Right lobe of liver (tissue), 6 donors: ENCODE results near the gene MAPK12. TPM values are rescaled to one million over a fixed set of nuclear protein-coding genes. Genes with fewer than 3 reads are reported as not detected.

Experiments used
- ATAC-seq, 4 donors: fragments of 200-7000 bp; cut with Tn5 transposase; one replicate each; pipeline ENCODE4 v1.9.1; 2020; ENCODE audit warnings: mild to moderate bottlenecking in 4 of 4, moderate library complexity in 4 of 4
- DNase-seq, 3 donors: peaks; one replicate each; pipeline ENCODE4 v3.0.0-alpha.2; 2020
- H3K27ac ChIP-seq, 3 donors: fragments of 200-600 bp; one replicate each; pipeline ENCODE4 v1.8.0; 2022
- H3K27me3 ChIP-seq, 2 donors: fragments of 200-600 bp; one replicate each; pipeline ENCODE4 v1.8.0; 2022
- H3K36me3 ChIP-seq, 4 donors: fragments of 200-600 bp; sonication (generic) in 1 of 4; one replicate each; pipeline versions ENCODE4 v1.5.1 to v1.8.0; 2017 to 2022; ENCODE audit warnings: control low read depth in 1 of 4
- H3K4me1 ChIP-seq, 4 donors: fragments of 200-600 bp; sonication (generic) in 1 of 4; one replicate each; pipeline versions ENCODE4 v1.5.1 to v1.8.0; 2017 to 2022; ENCODE audit warnings: control low read depth in 1 of 4
- H3K4me3 ChIP-seq, 3 donors: fragments of 200-600 bp; one replicate each; pipeline ENCODE4 v1.8.0; 2022
- H3K9me3 ChIP-seq, 4 donors: fragments of 200-600 bp; sonication (generic) in 1 of 4; one replicate each; pipeline versions ENCODE4 v1.5.1 to v1.8.0; 2017 to 2022; ENCODE audit warnings: control low read depth in 1 of 4
- POLR2A ChIP-seq: fragments of 450-650 bp; IDR thresholded peaks from one replicate; pipeline ENCODE4 v1.6.1; 2017; ENCODE audit warnings: antibody characterized with exemption, mild to moderate bottlenecking
- WGBS: methylation state at CpG from one replicate; pipeline ENCODE4 v1.1.6; 2018; ENCODE audit warnings: low coverage, low lambda C conversion rate; ENCODE audit not compliant: insufficient coverage; ENCODE audit errors: missing lambda C conversion rate; 5-methylcytosine and 5-hydroxymethylcytosine counted together
- intact Hi-C, 2 donors: fragments of 100-400 bp; cut with DNase I; formaldehyde crosslinking; loops; one replicate each; pipeline versions ENCODE4 v1.11.2 to v1.14.1; 2022
- total RNA-seq, 6 experiments: library from RNA; depleted of rRNA in 2 of 6; stranded (reverse); fragments of >200 nt in 2 of 6; fragmentation: NEBNext Ultra II Directional in 3 of 6; extraction: Animal tissue kit (Norgen Biotek cat#: 25700) in 3 of 6; gene quantifications; one replicate each; pipeline versions ENCODE4 v1.1.0 to v1.2.4, GENCODE V29; 2016 to 2023
- TF ChIP-seq, protein P1 (sequence below), 4 donors: fragments of 200-600 bp in 3 of 4; fragments of 450-650 bp in 1 of 4; IDR thresholded peaks; one replicate each; pipeline versions ENCODE4 v1.5.1 to v1.8.0; 2016 to 2022; ENCODE audit warnings: antibody characterized with exemption in 4 of 4, mild to moderate bottlenecking in 2 of 4
- donor health status: DM: no; HTN: yes; CAD: no.
- donor health status: DM: no; HTN: no; CAD: no.
- donor health status: DM: no; HTN: no; CAD: no.
- donor health status: DM: no; HTN: yes; CAD: no.
- donor health status: DM: no; HTN: yes; CAD: no.

Gene MAPK12
- total RNA-seq, 6 experiments from 2014 or later = 2.1 to 7.6 (median 3.6) TPM

DNA sequence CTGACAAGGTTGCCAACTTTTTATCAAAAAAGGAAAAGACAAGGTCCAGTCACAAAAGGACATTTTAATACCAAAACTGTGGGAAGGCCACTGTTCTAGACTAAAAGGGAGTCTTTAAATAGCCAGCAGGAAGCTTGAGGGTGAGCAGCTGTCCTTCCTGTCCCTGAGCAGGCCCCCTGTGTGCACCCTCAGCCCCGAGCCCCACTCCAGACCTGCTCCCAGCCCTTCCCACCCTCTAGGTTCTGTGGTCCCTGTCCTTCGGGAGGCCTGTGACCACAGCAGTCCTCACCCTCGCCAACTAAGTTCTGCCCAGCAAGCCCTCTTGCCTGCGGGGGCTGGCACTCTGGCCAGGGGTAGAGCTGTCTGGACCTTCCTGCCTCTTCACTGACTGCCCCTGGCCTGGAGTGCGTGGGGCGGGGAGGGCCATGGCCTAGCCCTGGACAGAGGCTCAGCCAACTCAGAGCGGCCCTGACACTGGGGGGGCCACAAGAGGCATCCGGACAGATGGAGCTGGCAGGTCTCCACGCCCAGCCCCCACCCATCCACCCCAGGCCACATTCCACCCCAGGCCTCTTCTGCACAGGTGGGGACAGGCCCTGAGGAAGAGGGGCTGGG is 47.6 kb upstream of the MAPK12 start:
- DNase-seq = peak in 1 of 3 donors; percentile 28
- Histone ChIP-seq H3K27me3 (no peaks in the 10 kb centered on the region), H3K4me1 (peaks cover 0 to 20% (median 7%) of the 10 kb centered on the region in 4 donors), H3K9me3 (no peaks in the 10 kb centered on the region), H3K4me3 (no peak overlapping the region), H3K36me3 (no peaks in the 10 kb centered on the region), H3K27ac (peak overlapping the region; percentile 31 to 51 (median 40))
- no CpG with 5 or more reads among the region's 9 CpGs for WGBS
- TF ChIP-seq POLR2A = no peak
- TF ChIP-seq, protein P1, sequence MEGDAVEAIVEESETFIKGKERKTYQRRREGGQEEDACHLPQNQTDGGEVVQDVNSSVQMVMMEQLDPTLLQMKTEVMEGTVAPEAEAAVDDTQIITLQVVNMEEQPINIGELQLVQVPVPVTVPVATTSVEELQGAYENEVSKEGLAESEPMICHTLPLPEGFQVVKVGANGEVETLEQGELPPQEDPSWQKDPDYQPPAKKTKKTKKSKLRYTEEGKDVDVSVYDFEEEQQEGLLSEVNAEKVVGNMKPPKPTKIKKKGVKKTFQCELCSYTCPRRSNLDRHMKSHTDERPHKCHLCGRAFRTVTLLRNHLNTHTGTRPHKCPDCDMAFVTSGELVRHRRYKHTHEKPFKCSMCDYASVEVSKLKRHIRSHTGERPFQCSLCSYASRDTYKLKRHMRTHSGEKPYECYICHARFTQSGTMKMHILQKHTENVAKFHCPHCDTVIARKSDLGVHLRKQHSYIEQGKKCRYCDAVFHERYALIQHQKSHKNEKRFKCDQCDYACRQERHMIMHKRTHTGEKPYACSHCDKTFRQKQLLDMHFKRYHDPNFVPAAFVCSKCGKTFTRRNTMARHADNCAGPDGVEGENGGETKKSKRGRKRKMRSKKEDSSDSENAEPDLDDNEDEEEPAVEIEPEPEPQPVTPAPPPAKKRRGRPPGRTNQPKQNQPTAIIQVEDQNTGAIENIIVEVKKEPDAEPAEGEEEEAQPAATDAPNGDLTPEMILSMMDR (IDR thresholded peaks at IDR 0.05) = no peak
- ATAC-seq = no peak
- intact Hi-C loops = no loop called here

DNA sequence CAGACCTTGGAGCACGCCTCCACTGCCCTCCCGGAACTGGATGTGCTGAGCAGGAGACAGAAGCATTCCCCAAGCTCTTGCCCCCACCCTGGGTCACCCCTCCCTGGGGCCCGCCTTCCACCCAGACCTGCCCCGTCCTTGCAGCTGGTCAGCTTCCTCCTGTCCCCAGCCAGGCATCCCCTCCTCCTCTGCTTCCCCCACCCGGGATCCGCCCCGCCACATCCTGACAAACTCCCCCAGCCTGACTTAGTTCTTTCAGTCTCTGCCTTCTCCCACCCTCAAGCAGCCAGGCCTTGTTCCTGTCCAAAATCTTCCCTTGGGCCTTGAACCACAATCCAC is 47.1 kb upstream of the MAPK12 start:
- TF ChIP-seq POLR2A = peak; percentile 37
- TF ChIP-seq, protein P1 (IDR thresholded peaks at IDR 0.05) = no peak
- intact Hi-C loops = no loop called here
- H3K27ac ChIP-seq = peak overlapping the region; percentile 40 to 73 (median 65)
- H3K27me3 ChIP-seq = no peaks in the 10 kb centered on the region
- peaks cover 0 to 26% (median 10%) of the 10 kb centered on the region in 4 donors for H3K4me1 ChIP-seq
- 41% methylated on average over 5 of the region's 7 CpGs for WGBS
- no peak overlapping the region for H3K4me3 ChIP-seq
- H3K36me3 ChIP-seq = no peaks in the 10 kb centered on the region
- ATAC-seq (peak; percentile 9 to 63 (median 38)), DNase-seq (peak; percentile 78 to 84 (median 80))
- H3K9me3 ChIP-seq = no peaks in the 10 kb centered on the region

DNA sequence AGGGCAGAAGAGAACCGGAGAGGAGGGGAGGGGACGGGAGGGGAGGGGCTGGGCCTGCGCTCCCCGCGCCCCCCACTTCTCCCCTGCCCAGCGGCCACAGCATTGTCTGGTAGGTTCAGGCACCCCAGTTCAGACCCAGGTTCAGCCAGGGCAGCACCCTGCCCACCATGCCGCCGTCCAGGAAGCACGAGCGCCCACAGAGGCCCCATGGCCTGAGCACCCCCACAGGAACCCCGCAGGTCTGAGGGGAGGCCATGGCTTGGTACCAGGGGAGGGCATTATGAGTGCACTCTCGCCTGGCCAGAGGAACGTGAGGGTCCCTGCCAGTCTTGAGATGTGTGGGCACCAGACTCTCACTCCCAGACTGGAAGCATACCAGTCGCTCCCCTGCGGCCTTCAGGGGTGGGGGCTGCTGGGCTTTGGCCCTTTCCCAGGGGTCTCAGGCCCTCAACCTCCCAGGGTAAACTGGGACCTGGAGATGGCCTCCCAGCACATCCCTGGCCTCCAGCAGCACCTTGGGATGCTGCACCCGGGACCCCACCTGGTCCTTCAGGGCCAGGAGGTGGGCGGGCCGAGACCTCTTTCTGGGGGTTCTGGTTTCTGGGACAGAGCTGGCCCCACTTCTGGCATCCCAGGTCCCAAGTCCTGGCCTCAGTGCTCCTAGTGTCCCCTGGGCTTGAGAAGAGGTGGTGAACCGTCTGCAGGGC is 46.6 kb upstream of the MAPK12 start:
- peak overlapping the region; percentile 40 to 73 (median 65) for H3K27ac ChIP-seq
- WGBS = 7% methylated on average over 2 of the region's 19 CpGs
- intact Hi-C loops = no loop called here
- DNase-seq (peak in 2 of 3 donors; percentile 42 to 60), ATAC-seq (no peak)
- H3K36me3 ChIP-seq = no peaks in the 10 kb centered on the region
- no peak overlapping the region for H3K4me3 ChIP-seq
- peaks cover 0 to 28% (median 12%) of the 10 kb centered on the region in 4 donors for H3K4me1 ChIP-seq
- H3K27me3 ChIP-seq = no peaks in the 10 kb centered on the region
- no peaks in the 10 kb centered on the region for H3K9me3 ChIP-seq
- no peak for TF ChIP-seq POLR2A
- TF ChIP-seq, protein P1 (IDR thresholded peaks at IDR 0.05) = no peak

DNA sequence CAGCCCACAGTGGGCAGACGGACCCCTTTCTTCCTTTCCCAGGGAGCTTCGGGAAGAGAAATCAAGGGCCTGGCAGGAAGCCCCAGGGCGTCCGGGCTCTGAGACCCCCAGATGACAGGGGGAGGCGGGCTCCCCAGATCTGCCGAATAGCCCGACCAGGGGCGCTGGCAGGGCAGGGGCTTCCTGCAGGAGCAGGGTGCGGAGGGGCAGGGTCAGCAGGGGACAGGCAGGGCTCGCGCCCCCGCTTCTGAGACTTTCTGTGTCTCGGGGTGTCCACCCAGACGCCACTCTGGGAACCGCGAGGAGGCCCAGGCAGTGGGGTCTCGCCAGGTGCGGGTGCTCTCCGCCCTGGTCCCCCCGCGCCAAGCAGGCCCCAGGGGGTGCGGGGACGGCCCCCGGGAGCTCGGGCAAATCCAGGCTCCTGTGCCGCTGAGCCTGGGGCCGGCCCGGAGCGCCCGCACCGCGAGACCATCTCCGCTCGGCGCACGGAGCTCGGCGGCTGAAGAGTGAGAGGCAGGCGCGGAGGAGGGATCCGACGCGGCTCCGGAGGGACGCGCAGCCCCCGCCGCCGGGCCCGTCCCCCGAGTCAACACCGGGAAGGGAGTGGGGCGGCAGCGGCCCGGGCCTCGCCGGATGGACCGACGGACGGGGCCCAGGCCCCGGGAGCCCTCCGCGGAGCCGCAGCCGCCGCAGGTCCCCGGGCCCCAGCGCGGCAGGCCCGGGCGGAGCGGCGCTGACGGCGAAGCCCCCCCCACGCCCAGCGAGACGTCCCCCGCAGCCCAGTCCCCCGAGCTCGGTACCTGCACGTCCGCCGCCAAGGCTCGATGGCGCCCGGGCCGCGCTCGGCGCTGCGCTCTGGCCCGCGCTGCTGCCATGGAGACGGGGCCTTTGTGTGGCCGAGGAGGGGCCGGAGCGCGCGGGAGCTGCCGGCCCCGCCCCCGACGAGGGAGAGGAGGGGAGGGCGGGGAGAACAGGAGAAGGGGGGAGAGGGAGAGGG is 45.6 kb upstream of the MAPK12 start, which contains the start of gene PLXNB2:
Gene PLXNB2 (minus strand): TSS at position 894 of the 997 bp plus-strand sequence. CDS start 17,062 bp downstream, outside the sequence.
- H3K4me3 ChIP-seq = peak within 1 kb of the TSS; percentile 71 to 91 (median 88)
- DNase-seq = peak; percentile 82 to 85 (median 84)
- WGBS = 2% methylated on average over 21 of the region's 105 CpGs
- peak within 1 kb of the TSS; percentile 65 to 89 (median 73) for H3K27ac ChIP-seq
- intact Hi-C loops = no loop called here
- ATAC-seq = peak; percentile 32 to 70 (median 66)
- no peaks in the 10 kb centered on the region for H3K9me3 ChIP-seq
- H3K27me3 ChIP-seq = no peaks in the 10 kb centered on the region
- TF ChIP-seq POLR2A = peak; percentile 40
- TF ChIP-seq, protein P1 (IDR thresholded peaks at IDR 0.05) = no peak
- H3K4me1 ChIP-seq = peaks cover 0 to 36% (median 16%) of the 10 kb centered on the region in 4 donors
- H3K36me3 ChIP-seq = no peaks in the 10 kb centered on the region
